Stomach (tissue), 4 donors: ENCODE data around the gene LPA.

Experiments
- EP300 ChIP-seq: sonication (generic); formaldehyde crosslinking; IDR thresholded peaks from one replicate; pipeline ENCODE4 v1.6.1; 2017; ENCODE audit warnings: antibody characterized with exemption
- POLR2AphosphoS5 ChIP-seq, 3 donors: sonication (generic); formaldehyde crosslinking; IDR thresholded peaks; one replicate each; pipeline ENCODE4 v1.6.1; 2016; ENCODE audit warnings: antibody characterized with exemption in 3 of 3
- TF ChIP-seq, protein P1 (sequence below), 7 experiments: fragments of 450-650 bp in 4 of 7; fragments of 200-600 bp in 3 of 7; sonication (generic) in 3 of 7; IDR thresholded peaks; one replicate each; pipeline ENCODE4 v1.5.1; 2016 to 2019; ENCODE audit warnings: antibody characterized with exemption in 7 of 7, control low read depth in 2 of 7, mild to moderate bottlenecking in 1 of 7

DNA sequence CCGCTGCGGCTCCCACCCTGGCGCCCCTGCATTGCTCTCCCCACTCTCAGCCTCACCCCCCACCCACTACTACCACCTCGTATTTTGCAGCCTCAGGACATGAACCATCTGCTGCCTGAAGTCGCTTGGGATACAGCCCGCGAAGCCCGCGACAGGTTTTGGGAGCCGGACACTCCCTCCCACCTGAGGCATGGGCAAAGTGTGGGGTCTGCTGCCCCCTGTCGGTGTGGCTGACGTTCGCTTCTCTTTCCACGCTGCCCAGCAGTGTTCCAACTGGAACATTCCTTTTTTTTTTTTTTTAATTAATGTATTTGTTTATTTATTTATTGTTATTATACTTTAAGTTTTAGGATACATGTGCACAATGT is 15.3 kb upstream of the LPA start:
- TF ChIP-seq POLR2AphosphoS5 (IDR thresholded peaks at IDR 0.05) (no peak), EP300 (no peak)
- TF ChIP-seq, protein P1, sequence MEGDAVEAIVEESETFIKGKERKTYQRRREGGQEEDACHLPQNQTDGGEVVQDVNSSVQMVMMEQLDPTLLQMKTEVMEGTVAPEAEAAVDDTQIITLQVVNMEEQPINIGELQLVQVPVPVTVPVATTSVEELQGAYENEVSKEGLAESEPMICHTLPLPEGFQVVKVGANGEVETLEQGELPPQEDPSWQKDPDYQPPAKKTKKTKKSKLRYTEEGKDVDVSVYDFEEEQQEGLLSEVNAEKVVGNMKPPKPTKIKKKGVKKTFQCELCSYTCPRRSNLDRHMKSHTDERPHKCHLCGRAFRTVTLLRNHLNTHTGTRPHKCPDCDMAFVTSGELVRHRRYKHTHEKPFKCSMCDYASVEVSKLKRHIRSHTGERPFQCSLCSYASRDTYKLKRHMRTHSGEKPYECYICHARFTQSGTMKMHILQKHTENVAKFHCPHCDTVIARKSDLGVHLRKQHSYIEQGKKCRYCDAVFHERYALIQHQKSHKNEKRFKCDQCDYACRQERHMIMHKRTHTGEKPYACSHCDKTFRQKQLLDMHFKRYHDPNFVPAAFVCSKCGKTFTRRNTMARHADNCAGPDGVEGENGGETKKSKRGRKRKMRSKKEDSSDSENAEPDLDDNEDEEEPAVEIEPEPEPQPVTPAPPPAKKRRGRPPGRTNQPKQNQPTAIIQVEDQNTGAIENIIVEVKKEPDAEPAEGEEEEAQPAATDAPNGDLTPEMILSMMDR (IDR thresholded peaks at IDR 0.05), result no peak
